Loucy (cell line): ENCODE measurements around the gene CLK4.

ENCODE experiments used
- CTCF ChIP-seq: fragments of 200-600 bp; sonication (generic); conservative IDR thresholded peaks from 2 replicates; pipeline ENCODE4 v1.5.1; 2014; ENCODE audit warnings: mild to moderate bottlenecking, antibody characterized with exemption, low read length
- EZH2phosphoT487 ChIP-seq: fragments of 200-600 bp; IDR thresholded peaks from 2 replicates; pipeline ENCODE4 v1.6.1; 2018; ENCODE audit warnings: antibody characterized with exemption, mild to moderate bottlenecking, moderate library complexity, borderline replicate concordance

GRCh38 chr5:178672630-178673029, 45.8 kb upstream of the CLK4 start:
- TF ChIP-seq CTCF (no peak), EZH2phosphoT487 (no peak)
